ENCODE data around the gene SPEF2.

SPEF2 gene

GRCh38 chr5:35743644-35744043 is 126.0 kb downstream of the SPEF2 start:
- H3K4me1 ChIP-seq (ENCODE audit: control insufficient read depth, insufficient read depth, low read length) = no peaks in the 10 kb centered on the region
- H3K36me3 ChIP-seq (ENCODE audit: control insufficient read depth in 2 of 2, insufficient read depth in 1 of 2, low read length in 2 of 2) = no peaks in the 10 kb centered on the region
- no peak overlapping the region for H3K27ac ChIP-seq (ENCODE audit: extremely low read depth, low read depth, low read length)
- H3K9me3 ChIP-seq (ENCODE audit: control insufficient read depth, insufficient read depth, low read depth, low read length) = no peaks in the 10 kb centered on the region
- ChIA-PET POLR2A (no interaction called here), CTCF (no interaction called here)
- H3K4me3 ChIP-seq (ENCODE audit: low read depth, low read length) = no peak overlapping the region
- TF ChIP-seq, protein P1, sequence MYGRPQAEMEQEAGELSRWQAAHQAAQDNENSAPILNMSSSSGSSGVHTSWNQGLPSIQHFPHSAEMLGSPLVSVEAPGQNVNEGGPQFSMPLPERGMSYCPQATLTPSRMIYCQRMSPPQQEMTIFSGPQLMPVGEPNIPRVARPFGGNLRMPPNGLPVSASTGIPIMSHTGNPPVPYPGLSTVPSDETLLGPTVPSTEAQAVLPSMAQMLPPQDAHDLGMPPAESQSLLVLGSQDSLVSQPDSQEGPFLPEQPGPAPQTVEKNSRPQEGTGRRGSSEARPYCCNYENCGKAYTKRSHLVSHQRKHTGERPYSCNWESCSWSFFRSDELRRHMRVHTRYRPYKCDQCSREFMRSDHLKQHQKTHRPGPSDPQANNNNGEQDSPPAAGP (tag by site-specific recombination; IDR thresholded peaks at IDR 0.05) = no peak
- TF ChIP-seq KLF1 (tag by site-specific recombination; IDR thresholded peaks at IDR 0.05) = no peak
- no peak for TF ChIP-seq ZNF48 (tag by site-specific recombination; IDR thresholded peaks at IDR 0.05)
- no peak for TF ChIP-seq ZNF280C (tag by site-specific recombination; IDR thresholded peaks at IDR 0.05)
- no peak for TF ChIP-seq SP7 (tag by site-specific recombination; IDR thresholded peaks at IDR 0.05)
- no peak for TF ChIP-seq ZXDB (tag by site-specific recombination; IDR thresholded peaks at IDR 0.05)
- no peak for TF ChIP-seq ZNF157 (tag by site-specific recombination; IDR thresholded peaks at IDR 0.05)
- TF ChIP-seq, protein P2, sequence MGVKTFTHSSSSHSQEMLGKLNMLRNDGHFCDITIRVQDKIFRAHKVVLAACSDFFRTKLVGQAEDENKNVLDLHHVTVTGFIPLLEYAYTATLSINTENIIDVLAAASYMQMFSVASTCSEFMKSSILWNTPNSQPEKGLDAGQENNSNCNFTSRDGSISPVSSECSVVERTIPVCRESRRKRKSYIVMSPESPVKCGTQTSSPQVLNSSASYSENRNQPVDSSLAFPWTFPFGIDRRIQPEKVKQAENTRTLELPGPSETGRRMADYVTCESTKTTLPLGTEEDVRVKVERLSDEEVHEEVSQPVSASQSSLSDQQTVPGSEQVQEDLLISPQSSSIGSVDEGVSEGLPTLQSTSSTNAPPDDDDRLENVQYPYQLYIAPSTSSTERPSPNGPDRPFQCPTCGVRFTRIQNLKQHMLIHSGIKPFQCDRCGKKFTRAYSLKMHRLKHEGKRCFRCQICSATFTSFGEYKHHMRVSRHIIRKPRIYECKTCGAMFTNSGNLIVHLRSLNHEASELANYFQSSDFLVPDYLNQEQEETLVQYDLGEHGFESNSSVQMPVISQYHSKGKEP (tag by site-specific recombination; IDR thresholded peaks at IDR 0.05) = no peak
- no peak for TF ChIP-seq ZNF37A (tag by site-specific recombination; IDR thresholded peaks at IDR 0.05)
- TF ChIP-seq HOXD13 (CRISPR knock-in tag; IDR thresholded peaks at IDR 0.05; ENCODE audit: borderline replicate concordance) = no peak
- no peak for TF ChIP-seq ZNF274 (IDR thresholded peaks at IDR 0.05; ENCODE audit: low read length)
- no peak for TF ChIP-seq ZNF274 (tag by site-specific recombination; IDR thresholded peaks at IDR 0.05; ENCODE audit: borderline replicate concordance)
- TF ChIP-seq ZNF585B (tag by site-specific recombination; IDR thresholded peaks at IDR 0.05) = no peak
- no peak for TF ChIP-seq PRDM4 (tag by site-specific recombination; IDR thresholded peaks at IDR 0.05)
- no peak for TF ChIP-seq ZNF626 (tag by site-specific recombination; IDR thresholded peaks at IDR 0.05)
- no peak for TF ChIP-seq ZNF426 (tag by site-specific recombination; IDR thresholded peaks at IDR 0.05)
- no peak for TF ChIP-seq KLF7 (tag by site-specific recombination; IDR thresholded peaks at IDR 0.05; ENCODE audit: borderline replicate concordance)
- TF ChIP-seq ZIC2 (tag by site-specific recombination; IDR thresholded peaks at IDR 0.05) = no peak

DNA sequence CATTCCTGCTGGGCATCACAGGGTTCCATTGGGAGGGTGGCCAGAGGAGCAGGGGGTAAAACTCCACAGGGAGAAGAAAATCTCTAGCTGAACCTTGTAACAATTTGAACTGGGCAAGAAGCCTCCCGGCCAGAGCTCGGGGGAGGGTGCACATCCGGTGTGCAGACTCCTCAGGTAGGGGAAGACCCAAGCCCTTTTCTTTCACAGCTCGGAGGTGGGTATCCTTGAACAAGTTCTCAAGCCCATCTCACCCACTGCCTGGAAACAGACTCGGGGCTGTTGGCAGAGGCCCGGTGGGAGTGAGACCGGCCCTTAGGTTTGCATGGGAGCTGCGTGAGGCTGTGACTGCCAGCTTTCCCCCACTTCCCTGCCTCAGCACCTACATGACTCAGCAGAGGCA is 127.5 kb downstream of the SPEF2 start:
- TF ChIP-seq PRDM1 (tag by site-specific recombination; IDR thresholded peaks at IDR 0.05) (no peak), BCL11A (tag by site-specific recombination; IDR thresholded peaks at IDR 0.05; ENCODE audit: low read depth) (no peak), SP3 (tag by site-specific recombination; IDR thresholded peaks at IDR 0.05) (no peak), ZNF501 (tag by site-specific recombination; IDR thresholded peaks at IDR 0.05) (no peak), ZEB2 (tag by site-specific recombination; IDR thresholded peaks at IDR 0.05) (no peak), RBAK (tag by site-specific recombination; IDR thresholded peaks at IDR 0.05) (no peak), ZSCAN30 (tag by site-specific recombination; IDR thresholded peaks at IDR 0.05) (no peak), ZNF621 (tag by site-specific recombination; IDR thresholded peaks at IDR 0.05) (no peak), ZNF549 (tag by site-specific recombination; IDR thresholded peaks at IDR 0.05) (no peak), ZNF155 (tag by site-specific recombination; IDR thresholded peaks at IDR 0.05) (no peak)
- no peak overlapping the region for H3K4me3 ChIP-seq (ENCODE audit: low read depth, low read length)
- H3K9me3 ChIP-seq (ENCODE audit: control insufficient read depth, insufficient read depth, low read depth, low read length) = no peaks in the 10 kb centered on the region
- H3K27ac ChIP-seq (ENCODE audit: extremely low read depth, low read depth, low read length) = no peak overlapping the region
- H3K4me1 ChIP-seq (ENCODE audit: control insufficient read depth, insufficient read depth, low read length) = no peaks in the 10 kb centered on the region
- ChIA-PET POLR2A (no interaction called here), CTCF (interaction anchor here (0.7 to 1.0 kb wide), 2 partner anchors 32 to 340 kb away, joined by 3 read pairs; no protein-coding TSS in a partner anchor)
- no peaks in the 10 kb centered on the region for H3K36me3 ChIP-seq (ENCODE audit: control insufficient read depth in 2 of 2, insufficient read depth in 1 of 2, low read length in 2 of 2)

Measured in HEK293 (cell line).